GM23338 (cell line): ENCODE results near the gene CDK17. TPM values are rescaled to one million over a fixed set of nuclear protein-coding genes. Genes with fewer than 3 reads are reported as not detected.

Experiments used
- ATAC-seq: fragments of 200-7000 bp; cut with Tn5 transposase; 3 replicates; pipeline ENCODE4 v1.9.1; 2020
- DNase-seq: peaks from one replicate; pipeline ENCODE4 v3.0.0-alpha.2; 2015; ENCODE audit warnings: low spot score
- H2AFZ ChIP-seq: fragments of 200-600 bp; sonication (generic); 2 replicates; pipeline ENCODE4 v1.8.0; 2016; ENCODE audit warnings: antibody characterized with exemption, mild to moderate bottlenecking, moderate library complexity
- H3F3A ChIP-seq: fragments of 200-600 bp; sonication (generic); replicated peaks from 2 replicates; pipeline ENCODE4 v1.8.0; 2017; ENCODE audit warnings: antibody characterized with exemption, mixed run types, low read depth
- H3K27ac ChIP-seq: fragments of 200-600 bp; sonication (generic); 2 replicates; pipeline ENCODE4 v1.6.1; 2016; ENCODE audit warnings: low read depth
- H3K27me3 ChIP-seq: fragments of 200-600 bp; sonication (generic); 2 replicates; pipeline ENCODE4 v1.8.0; 2016; ENCODE audit warnings: mild to moderate bottlenecking, mixed run types, moderate library complexity; ENCODE audit not compliant: insufficient read depth
- H3K36me3 ChIP-seq: fragments of 200-600 bp; sonication (generic); 2 replicates; pipeline ENCODE4 v1.8.0; 2016; ENCODE audit warnings: mild to moderate bottlenecking; ENCODE audit not compliant: insufficient read depth
- H3K4me1 ChIP-seq: fragments of 200-600 bp; sonication (generic); 2 replicates; pipeline ENCODE4 v1.8.0; 2016; ENCODE audit warnings: mild to moderate bottlenecking, moderate library complexity; ENCODE audit not compliant: insufficient read depth
- H3K4me2 ChIP-seq: fragments of 200-600 bp; sonication (generic); 2 replicates; pipeline ENCODE4 v1.7.1; 2017; ENCODE audit warnings: mixed run types
- H3K4me3 ChIP-seq: fragments of 200-600 bp; sonication (generic); 2 replicates; pipeline ENCODE4 v1.6.1; 2016; ENCODE audit warnings: mixed run types
- H3K79me2 ChIP-seq: fragments of 200-600 bp; sonication (generic); replicated peaks from 2 replicates; pipeline ENCODE4 v1.8.0; 2017; ENCODE audit warnings: mild to moderate bottlenecking; ENCODE audit not compliant: insufficient read depth
- H3K9me2 ChIP-seq: fragments of 200-600 bp; sonication (generic); 2 replicates; pipeline ENCODE4 v1.8.0; 2017; ENCODE audit not compliant: insufficient read depth
- H4K20me1 ChIP-seq: fragments of 200-600 bp; sonication (generic); replicated peaks from 2 replicates; pipeline ENCODE4 v1.8.0; 2017; ENCODE audit warnings: mild to moderate bottlenecking; ENCODE audit not compliant: insufficient read depth
- H3K27ac Mint-ChIP-seq: 2 replicates; pipeline ENCODE4 v1.8.0; 2020; ENCODE audit warnings: inconsistent platforms, mild to moderate bottlenecking, moderate library complexity, mixed read lengths
- H3K27me3 Mint-ChIP-seq: 3 replicates; pipeline ENCODE4 v1.8.0; 2022; ENCODE audit warnings: low read depth, mild to moderate bottlenecking, moderate library complexity, mixed read lengths, inconsistent platforms; ENCODE audit not compliant: insufficient read depth, poor library complexity
- H3K36me3 Mint-ChIP-seq: 3 replicates; pipeline ENCODE4 v1.8.0; 2021; ENCODE audit warnings: low read depth, mild to moderate bottlenecking, inconsistent platforms, moderate library complexity, mixed read lengths
- H3K4me1 Mint-ChIP-seq: 3 replicates; pipeline ENCODE4 v1.8.0; 2020; ENCODE audit warnings: mild to moderate bottlenecking, inconsistent platforms, mixed read lengths
- H3K4me3 Mint-ChIP-seq: 3 replicates; pipeline ENCODE4 v1.8.0; 2021; ENCODE audit warnings: moderate library complexity, mild to moderate bottlenecking, inconsistent platforms, mixed read lengths
- H3K9me3 Mint-ChIP-seq: 3 replicates; pipeline ENCODE4 v1.8.0; 2020; ENCODE audit warnings: moderate library complexity, mild to moderate bottlenecking, inconsistent platforms, mixed read lengths
- CREB1 ChIP-seq: fragments of 250-450 bp; sonication (Bioruptor Pico); IDR thresholded peaks from 2 replicates; pipeline ENCODE4 v1.5.0; 2020; ENCODE audit warnings: low read depth, mild to moderate bottlenecking, moderate library complexity
- EZH2 ChIP-seq: fragments of 200-600 bp; sonication (generic); IDR thresholded peaks from one replicate; pipeline ENCODE4 v1.8.0; 2017; ENCODE audit warnings: antibody characterized with exemption, mild to moderate bottlenecking, low read depth; ENCODE audit not compliant: unreplicated experiment
- EZH2phosphoT487 ChIP-seq: fragments of 200-600 bp; sonication (generic); IDR thresholded peaks from one replicate; pipeline ENCODE4 v1.8.1; 2018; ENCODE audit warnings: antibody characterized with exemption; ENCODE audit not compliant: unreplicated experiment
- JUNB ChIP-seq: IDR thresholded peaks from one replicate; pipeline ENCODE4 v1.6.1; 2016; ENCODE audit warnings: antibody characterized with exemption; ENCODE audit not compliant: unreplicated experiment
- NANOG ChIP-seq: IDR thresholded peaks from 2 replicates; pipeline ENCODE4 v1.6.1; 2016; ENCODE audit warnings: antibody characterized with exemption, borderline replicate concordance
- POLR2AphosphoS5 ChIP-seq: IDR thresholded peaks from 2 replicates; pipeline ENCODE4 v1.6.1; 2016; ENCODE audit warnings: antibody characterized with exemption, low read depth
- STAT1 ChIP-seq: IDR thresholded peaks from one replicate; pipeline ENCODE4 v1.6.1; 2016; ENCODE audit warnings: antibody characterized with exemption; ENCODE audit not compliant: unreplicated experiment
- ZNF114 ChIP-seq: fragments of 250-450 bp; sonication (Bioruptor Pico); IDR thresholded peaks from 2 replicates; pipeline ENCODE4 v1.5.0; 2020; ENCODE audit warnings: mild to moderate bottlenecking, moderate library complexity
- ZNF331 ChIP-seq: fragments of 250-450 bp; sonication (Bioruptor Pico); IDR thresholded peaks from 2 replicates; pipeline ENCODE4 v1.5.0; 2020; ENCODE audit warnings: low read depth, mild to moderate bottlenecking, moderate library complexity
- polyA plus RNA-seq: library from polyadenylated mRNA; unstranded; fragments of >200 nt; fragmentation: Nextera tagmentation; extraction: Ambion mirVana; gene quantifications from 2 replicates; pipeline ENCODE4 v1.2.1, GENCODE V29; 2016
- total RNA-seq: library from RNA; depleted of rRNA; stranded (reverse); fragments of >200 nt; shearing (Covaris generic); gene quantifications from 2 replicates; pipeline ENCODE4 v1.2.3, GENCODE V29; 2014
- TF ChIP-seq, protein P1 (sequence below): IDR thresholded peaks from 2 replicates; pipeline ENCODE4 v1.6.1; 2016; ENCODE audit warnings: antibody characterized with exemption
- TF ChIP-seq, protein P2 (sequence below): IDR thresholded peaks from one replicate; pipeline ENCODE4 v1.6.1; 2018; ENCODE audit warnings: antibody characterized with exemption; ENCODE audit not compliant: unreplicated experiment
- TF ChIP-seq, protein P3 (sequence below), 2 experiments: fragments of 200-600 bp in 1 of 2; sonication (generic) in 1 of 2; conservative IDR thresholded peaks; 2 replicates each; pipeline versions ENCODE4 v1.5.1 to v1.6.1; 2016 to 2017; ENCODE audit warnings: antibody characterized with exemption in 2 of 2, low read depth in 2 of 2, mild to moderate bottlenecking in 2 of 2, moderate library complexity in 1 of 2
- TF ChIP-seq, protein P4 (sequence below): fragments of 250-450 bp; sonication (Bioruptor Pico); IDR thresholded peaks from 2 replicates; pipeline ENCODE4 v1.5.0; 2020; ENCODE audit warnings: mild to moderate bottlenecking, moderate library complexity

The CDK17 gene
- total and polyA plus RNA-seq, 2 experiments from 2014 or later = 7.6 to 34.2 TPM

DNA sequence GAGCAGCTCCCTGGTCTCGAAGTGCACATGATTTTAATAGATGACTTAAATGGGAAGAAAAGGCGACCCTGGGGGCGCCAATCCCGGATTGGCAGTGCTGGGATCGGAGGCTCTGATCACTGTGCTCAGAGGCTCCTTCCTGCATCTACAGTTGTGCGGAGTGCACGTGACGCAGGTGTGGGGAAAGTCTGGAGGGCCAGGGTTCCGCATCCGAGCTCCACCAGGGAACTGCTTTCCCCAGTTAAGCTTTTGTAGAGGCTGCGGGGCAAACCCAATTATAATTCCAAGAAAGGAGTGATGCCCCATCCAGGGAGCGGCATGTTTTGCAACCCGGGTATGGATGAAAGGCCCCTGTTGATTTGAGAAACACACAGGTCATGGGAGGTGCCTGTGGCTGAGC, 169.6 kb downstream of the CDK17 start:
- Histone ChIP-seq H3K79me2 (no peaks in the 10 kb centered on the region), H3K27me3 (no peaks in the 10 kb centered on the region), H3K9me2 (no peaks in the 10 kb centered on the region), H3K4me2 (no peak overlapping the region), H3K4me1 (no peaks in the 10 kb centered on the region), H3K27ac (no peak overlapping the region), H3K4me3 (no peak overlapping the region), H3K36me3 (no peaks in the 10 kb centered on the region), H3F3A (no peaks in the 10 kb centered on the region), H4K20me1 (no peaks in the 10 kb centered on the region), H2AFZ (no peak overlapping the region)
- H3K36me3 Mint-ChIP-seq = no peaks in the 10 kb centered on the region
- H3K27me3 Mint-ChIP-seq = peaks cover 8% of the 10 kb centered on the region
- no peak for ATAC-seq
- H3K27ac Mint-ChIP-seq = no peak overlapping the region
- no peak for TF ChIP-seq ZNF114 (CRISPR knock-in tag)
- TF ChIP-seq STAT1 = no peak
- no peak for TF ChIP-seq NANOG
- TF ChIP-seq, protein P1, sequence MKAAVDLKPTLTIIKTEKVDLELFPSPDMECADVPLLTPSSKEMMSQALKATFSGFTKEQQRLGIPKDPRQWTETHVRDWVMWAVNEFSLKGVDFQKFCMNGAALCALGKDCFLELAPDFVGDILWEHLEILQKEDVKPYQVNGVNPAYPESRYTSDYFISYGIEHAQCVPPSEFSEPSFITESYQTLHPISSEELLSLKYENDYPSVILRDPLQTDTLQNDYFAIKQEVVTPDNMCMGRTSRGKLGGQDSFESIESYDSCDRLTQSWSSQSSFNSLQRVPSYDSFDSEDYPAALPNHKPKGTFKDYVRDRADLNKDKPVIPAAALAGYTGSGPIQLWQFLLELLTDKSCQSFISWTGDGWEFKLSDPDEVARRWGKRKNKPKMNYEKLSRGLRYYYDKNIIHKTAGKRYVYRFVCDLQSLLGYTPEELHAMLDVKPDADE = no peak
- no peak for TF ChIP-seq CREB1 (CRISPR knock-in tag)
- no peak for TF ChIP-seq EZH2phosphoT487
- no peak for TF ChIP-seq EZH2
- TF ChIP-seq, protein P2, sequence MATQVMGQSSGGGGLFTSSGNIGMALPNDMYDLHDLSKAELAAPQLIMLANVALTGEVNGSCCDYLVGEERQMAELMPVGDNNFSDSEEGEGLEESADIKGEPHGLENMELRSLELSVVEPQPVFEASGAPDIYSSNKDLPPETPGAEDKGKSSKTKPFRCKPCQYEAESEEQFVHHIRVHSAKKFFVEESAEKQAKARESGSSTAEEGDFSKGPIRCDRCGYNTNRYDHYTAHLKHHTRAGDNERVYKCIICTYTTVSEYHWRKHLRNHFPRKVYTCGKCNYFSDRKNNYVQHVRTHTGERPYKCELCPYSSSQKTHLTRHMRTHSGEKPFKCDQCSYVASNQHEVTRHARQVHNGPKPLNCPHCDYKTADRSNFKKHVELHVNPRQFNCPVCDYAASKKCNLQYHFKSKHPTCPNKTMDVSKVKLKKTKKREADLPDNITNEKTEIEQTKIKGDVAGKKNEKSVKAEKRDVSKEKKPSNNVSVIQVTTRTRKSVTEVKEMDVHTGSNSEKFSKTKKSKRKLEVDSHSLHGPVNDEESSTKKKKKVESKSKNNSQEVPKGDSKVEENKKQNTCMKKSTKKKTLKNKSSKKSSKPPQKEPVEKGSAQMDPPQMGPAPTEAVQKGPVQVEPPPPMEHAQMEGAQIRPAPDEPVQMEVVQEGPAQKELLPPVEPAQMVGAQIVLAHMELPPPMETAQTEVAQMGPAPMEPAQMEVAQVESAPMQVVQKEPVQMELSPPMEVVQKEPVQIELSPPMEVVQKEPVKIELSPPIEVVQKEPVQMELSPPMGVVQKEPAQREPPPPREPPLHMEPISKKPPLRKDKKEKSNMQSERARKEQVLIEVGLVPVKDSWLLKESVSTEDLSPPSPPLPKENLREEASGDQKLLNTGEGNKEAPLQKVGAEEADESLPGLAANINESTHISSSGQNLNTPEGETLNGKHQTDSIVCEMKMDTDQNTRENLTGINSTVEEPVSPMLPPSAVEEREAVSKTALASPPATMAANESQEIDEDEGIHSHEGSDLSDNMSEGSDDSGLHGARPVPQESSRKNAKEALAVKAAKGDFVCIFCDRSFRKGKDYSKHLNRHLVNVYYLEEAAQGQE = no peak
- TF ChIP-seq, protein P3, sequence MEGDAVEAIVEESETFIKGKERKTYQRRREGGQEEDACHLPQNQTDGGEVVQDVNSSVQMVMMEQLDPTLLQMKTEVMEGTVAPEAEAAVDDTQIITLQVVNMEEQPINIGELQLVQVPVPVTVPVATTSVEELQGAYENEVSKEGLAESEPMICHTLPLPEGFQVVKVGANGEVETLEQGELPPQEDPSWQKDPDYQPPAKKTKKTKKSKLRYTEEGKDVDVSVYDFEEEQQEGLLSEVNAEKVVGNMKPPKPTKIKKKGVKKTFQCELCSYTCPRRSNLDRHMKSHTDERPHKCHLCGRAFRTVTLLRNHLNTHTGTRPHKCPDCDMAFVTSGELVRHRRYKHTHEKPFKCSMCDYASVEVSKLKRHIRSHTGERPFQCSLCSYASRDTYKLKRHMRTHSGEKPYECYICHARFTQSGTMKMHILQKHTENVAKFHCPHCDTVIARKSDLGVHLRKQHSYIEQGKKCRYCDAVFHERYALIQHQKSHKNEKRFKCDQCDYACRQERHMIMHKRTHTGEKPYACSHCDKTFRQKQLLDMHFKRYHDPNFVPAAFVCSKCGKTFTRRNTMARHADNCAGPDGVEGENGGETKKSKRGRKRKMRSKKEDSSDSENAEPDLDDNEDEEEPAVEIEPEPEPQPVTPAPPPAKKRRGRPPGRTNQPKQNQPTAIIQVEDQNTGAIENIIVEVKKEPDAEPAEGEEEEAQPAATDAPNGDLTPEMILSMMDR (conservative IDR thresholded peaks at IDR 0.05; ENCODE audit: low read depth in 2 of 2) = no peak
- no peak for TF ChIP-seq JUNB
- TF ChIP-seq, protein P4, sequence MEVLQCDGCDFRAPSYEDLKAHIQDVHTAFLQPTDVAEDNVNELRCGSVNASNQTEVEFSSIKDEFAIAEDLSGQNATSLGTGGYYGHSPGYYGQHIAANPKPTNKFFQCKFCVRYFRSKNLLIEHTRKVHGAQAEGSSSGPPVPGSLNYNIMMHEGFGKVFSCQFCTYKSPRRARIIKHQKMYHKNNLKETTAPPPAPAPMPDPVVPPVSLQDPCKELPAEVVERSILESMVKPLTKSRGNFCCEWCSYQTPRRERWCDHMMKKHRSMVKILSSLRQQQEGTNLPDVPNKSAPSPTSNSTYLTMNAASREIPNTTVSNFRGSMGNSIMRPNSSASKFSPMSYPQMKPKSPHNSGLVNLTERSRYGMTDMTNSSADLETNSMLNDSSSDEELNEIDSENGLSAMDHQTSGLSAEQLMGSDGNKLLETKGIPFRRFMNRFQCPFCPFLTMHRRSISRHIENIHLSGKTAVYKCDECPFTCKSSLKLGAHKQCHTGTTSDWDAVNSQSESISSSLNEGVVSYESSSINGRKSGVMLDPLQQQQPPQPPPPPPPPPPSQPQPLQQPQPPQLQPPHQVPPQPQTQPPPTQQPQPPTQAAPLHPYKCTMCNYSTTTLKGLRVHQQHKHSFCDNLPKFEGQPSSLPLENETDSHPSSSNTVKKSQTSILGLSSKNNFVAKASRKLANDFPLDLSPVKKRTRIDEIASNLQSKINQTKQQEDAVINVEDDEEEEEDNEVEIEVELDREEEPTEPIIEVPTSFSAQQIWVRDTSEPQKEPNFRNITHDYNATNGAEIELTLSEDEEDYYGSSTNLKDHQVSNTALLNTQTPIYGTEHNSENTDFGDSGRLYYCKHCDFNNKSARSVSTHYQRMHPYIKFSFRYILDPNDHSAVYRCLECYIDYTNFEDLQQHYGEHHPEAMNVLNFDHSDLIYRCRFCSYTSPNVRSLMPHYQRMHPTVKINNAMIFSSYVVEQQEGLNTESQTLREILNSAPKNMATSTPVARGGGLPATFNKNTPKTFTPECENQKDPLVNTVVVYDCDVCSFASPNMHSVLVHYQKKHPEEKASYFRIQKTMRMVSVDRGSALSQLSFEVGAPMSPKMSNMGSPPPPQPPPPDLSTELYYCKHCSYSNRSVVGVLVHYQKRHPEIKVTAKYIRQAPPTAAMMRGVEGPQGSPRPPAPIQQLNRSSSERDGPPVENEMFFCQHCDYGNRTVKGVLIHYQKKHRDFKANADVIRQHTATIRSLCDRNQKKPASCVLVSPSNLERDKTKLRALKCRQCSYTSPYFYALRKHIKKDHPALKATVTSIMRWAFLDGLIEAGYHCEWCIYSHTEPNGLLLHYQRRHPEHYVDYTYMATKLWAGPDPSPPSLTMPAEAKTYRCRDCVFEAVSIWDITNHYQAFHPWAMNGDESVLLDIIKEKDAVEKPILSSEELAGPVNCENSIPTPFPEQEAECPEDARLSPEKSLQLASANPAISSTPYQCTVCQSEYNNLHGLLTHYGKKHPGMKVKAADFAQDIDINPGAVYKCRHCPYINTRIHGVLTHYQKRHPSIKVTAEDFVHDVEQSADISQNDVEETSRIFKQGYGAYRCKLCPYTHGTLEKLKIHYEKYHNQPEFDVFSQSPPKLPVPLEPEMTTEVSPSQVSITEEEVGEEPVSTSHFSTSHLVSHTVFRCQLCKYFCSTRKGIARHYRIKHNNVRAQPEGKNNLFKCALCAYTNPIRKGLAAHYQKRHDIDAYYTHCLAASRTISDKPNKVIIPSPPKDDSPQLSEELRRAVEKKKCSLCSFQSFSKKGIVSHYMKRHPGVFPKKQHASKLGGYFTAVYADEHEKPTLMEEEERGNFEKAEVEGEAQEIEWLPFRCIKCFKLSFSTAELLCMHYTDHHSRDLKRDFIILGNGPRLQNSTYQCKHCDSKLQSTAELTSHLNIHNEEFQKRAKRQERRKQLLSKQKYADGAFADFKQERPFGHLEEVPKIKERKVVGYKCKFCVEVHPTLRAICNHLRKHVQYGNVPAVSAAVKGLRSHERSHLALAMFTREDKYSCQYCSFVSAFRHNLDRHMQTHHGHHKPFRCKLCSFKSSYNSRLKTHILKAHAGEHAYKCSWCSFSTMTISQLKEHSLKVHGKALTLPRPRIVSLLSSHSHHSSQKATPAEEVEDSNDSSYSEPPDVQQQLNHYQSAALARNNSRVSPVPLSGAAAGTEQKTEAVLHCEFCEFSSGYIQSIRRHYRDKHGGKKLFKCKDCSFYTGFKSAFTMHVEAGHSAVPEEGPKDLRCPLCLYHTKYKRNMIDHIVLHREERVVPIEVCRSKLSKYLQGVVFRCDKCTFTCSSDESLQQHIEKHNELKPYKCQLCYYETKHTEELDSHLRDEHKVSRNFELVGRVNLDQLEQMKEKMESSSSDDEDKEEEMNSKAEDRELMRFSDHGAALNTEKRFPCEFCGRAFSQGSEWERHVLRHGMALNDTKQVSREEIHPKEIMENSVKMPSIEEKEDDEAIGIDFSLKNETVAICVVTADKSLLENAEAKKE = no peak
- TF ChIP-seq POLR2AphosphoS5 = no peak
- no peak for TF ChIP-seq ZNF331 (CRISPR knock-in tag)
- no peak for DNase-seq
- no peaks in the 10 kb centered on the region for H3K9me3 Mint-ChIP-seq
- H3K4me3 Mint-ChIP-seq = no peak overlapping the region
- peaks cover 5% of the 10 kb centered on the region for H3K4me1 Mint-ChIP-seq
